ENCODE data around the gene HTRA2.

Gene HTRA2

GRCh38 chr2:74542978-74543377 lies 13.2 kb downstream of the HTRA2 start:
- H3K4me3 ChIP-seq (replicated peaks; ENCODE audit: insufficient read depth, low read length) = no peak overlapping the region
- no peak for DNase-seq (ENCODE audit: low read depth in 1 of 2, low spot score in 1 of 2)
- no peak overlapping the region for H3K27ac ChIP-seq (replicated peaks)
- TF ChIP-seq SPI1 (IDR thresholded peaks at IDR 0.05; ENCODE audit: borderline replicate concordance, low read depth) (no peak), CTCF (IDR thresholded peaks at IDR 0.05; ENCODE audit: insufficient read depth, low read length) (no peak), REST (IDR thresholded peaks at IDR 0.05; ENCODE audit: insufficient replicate concordance, low read depth) (no peak), POLR2AphosphoS5 (IDR thresholded peaks at IDR 0.05; ENCODE audit: low read depth) (no peak)
- H3K27me3 ChIP-seq (ENCODE audit: insufficient read depth, poor library complexity, severe bottlenecking) = no peaks in the 10 kb centered on the region

DNA sequence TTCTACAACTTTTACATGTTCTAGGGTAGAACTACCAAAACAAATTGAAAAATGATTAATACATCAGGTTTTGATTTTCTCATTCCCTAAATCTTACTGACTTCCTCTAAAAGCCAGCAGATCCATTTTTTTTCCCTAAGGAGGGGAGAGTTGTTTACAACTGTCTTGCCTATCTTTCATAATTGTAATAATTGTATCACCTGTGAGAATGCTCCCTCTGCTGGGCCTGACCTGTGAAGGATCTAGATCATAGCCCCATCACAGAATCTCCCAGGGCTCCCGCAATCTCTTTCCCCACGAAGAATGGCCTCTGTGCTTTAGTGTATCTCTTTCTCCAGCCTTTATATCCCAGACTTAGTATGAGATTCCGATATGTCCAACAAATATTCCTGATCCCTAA lies 14.9 kb downstream of the HTRA2 start:
- H3K27me3 ChIP-seq (ENCODE audit: insufficient read depth, poor library complexity, severe bottlenecking) = no peaks in the 10 kb centered on the region
- TF ChIP-seq CTCF (IDR thresholded peaks at IDR 0.05; ENCODE audit: insufficient read depth, low read length) (no peak), SPI1 (IDR thresholded peaks at IDR 0.05; ENCODE audit: borderline replicate concordance, low read depth) (no peak), GABPA (IDR thresholded peaks at IDR 0.05; ENCODE audit: low read depth) (no peak), REST (IDR thresholded peaks at IDR 0.05; ENCODE audit: insufficient replicate concordance, low read depth) (no peak), POLR2AphosphoS5 (IDR thresholded peaks at IDR 0.05; ENCODE audit: low read depth) (no peak)
- no peak overlapping the region for H3K4me3 ChIP-seq (replicated peaks; ENCODE audit: insufficient read depth, low read length)
- H3K27ac ChIP-seq (replicated peaks) = no peak overlapping the region
- DNase-seq (ENCODE audit: low read depth in 1 of 2, low spot score in 1 of 2) = no peak

DNA sequence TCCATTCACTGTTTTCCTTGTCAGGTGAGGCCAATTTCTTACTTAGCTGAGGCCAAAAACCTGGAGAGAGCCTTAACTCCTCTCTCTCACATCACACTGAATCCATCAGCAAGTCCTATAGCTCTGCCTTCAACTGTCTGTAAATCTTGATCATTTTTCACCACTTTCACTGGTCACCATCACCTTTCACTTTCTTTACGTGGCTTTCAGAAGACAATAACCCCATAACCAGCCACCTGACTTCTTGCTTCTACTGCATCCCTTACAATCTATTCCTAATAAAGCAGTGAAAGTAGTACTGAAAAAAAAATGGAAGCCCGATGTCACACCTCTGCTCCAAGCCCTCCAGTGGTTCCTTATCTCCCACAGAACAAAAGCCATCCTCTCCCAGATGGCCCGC lies 16.3 kb downstream of the HTRA2 start:
- TF ChIP-seq POLR2AphosphoS5 (IDR thresholded peaks at IDR 0.05; ENCODE audit: low read depth) (no peak), GABPA (IDR thresholded peaks at IDR 0.05; ENCODE audit: low read depth) (no peak), CTCF (IDR thresholded peaks at IDR 0.05; ENCODE audit: insufficient read depth, low read length) (no peak), SPI1 (IDR thresholded peaks at IDR 0.05; ENCODE audit: borderline replicate concordance, low read depth) (no peak), REST (IDR thresholded peaks at IDR 0.05; ENCODE audit: insufficient replicate concordance, low read depth) (no peak)
- Histone ChIP-seq H3K27me3 (ENCODE audit: insufficient read depth, poor library complexity, severe bottlenecking) (no peaks in the 10 kb centered on the region), H3K4me3 (replicated peaks; ENCODE audit: insufficient read depth, low read length) (no peak overlapping the region), H3K27ac (replicated peaks) (no peak overlapping the region)
- no peak for DNase-seq (ENCODE audit: low read depth in 1 of 2, low spot score in 1 of 2)
